Measurements from ENCODE around the gene MAP4.
A peak's percentile ranks its signal among the peaks of the same experiment; 100 is the strongest.
"Not testable (repeated sequence)": the region's sequence is repeated elsewhere in the genome, so short reads cannot be mapped to it uniquely, and the experiment has no call there.

The MAP4 gene

GRCh38 chr3:48016301-48016973 lies at the start of gene MAP4:
TSS of gene MAP4 (minus strand) at chr3:48016416. CDS start at chr3:47998860, 17,556 bp downstream.
- Mint-ChIP-seq H3K4me3 (no peak within 1 kb of the TSS), H3K27ac (no peak within 1 kb of the TSS), H3K27me3 (no peaks in the 10 kb centered on the region), H3K9me3 (no peaks in the 10 kb centered on the region), H3K4me1 (peaks cover 35% of the 10 kb centered on the region), H3K36me3 (no peaks in the 10 kb centered on the region)
- CTCF ChIA-PET = no interaction called here
- no peak for DNase-seq

GRCh38 chr3:48065035-48065434 lies 48.8 kb upstream of the MAP4 start:
- H3K36me3 Mint-ChIP-seq = peaks cover 7% of the 10 kb centered on the region
- peak overlapping the region; percentile 49 for H3K27ac Mint-ChIP-seq
- no peaks in the 10 kb centered on the region for H3K9me3 Mint-ChIP-seq

GRCh38 chr3:48064292-48064829 lies 48.1 kb upstream of the MAP4 start:
- CTCF ChIA-PET = no interaction called here
- DNase-seq = no peak
- H3K27me3 Mint-ChIP-seq = no peaks in the 10 kb centered on the region
- no peaks in the 10 kb centered on the region for H3K9me3 Mint-ChIP-seq
- H3K4me1 Mint-ChIP-seq = peaks cover 15% of the 10 kb centered on the region
- H3K36me3 Mint-ChIP-seq = peaks cover 9% of the 10 kb centered on the region
- H3K4me3 Mint-ChIP-seq = no peak overlapping the region
- no peak overlapping the region for H3K27ac Mint-ChIP-seq

More at GRCh38 chr3:48065035-48065434, 48.8 kb upstream of the MAP4 start:
- CTCF ChIA-PET = no interaction called here
- DNase-seq = no peak
- no peak overlapping the region for H3K4me3 Mint-ChIP-seq
- peaks cover 13% of the 10 kb centered on the region for H3K4me1 Mint-ChIP-seq
- H3K27me3 Mint-ChIP-seq = no peaks in the 10 kb centered on the region

GRCh38 chr3:48061586-48061985 lies 45.4 kb upstream of the MAP4 start:
- H3K27ac Mint-ChIP-seq, H3K4me3 Mint-ChIP-seq, CTCF ChIA-PET, H3K9me3 Mint-ChIP-seq, H3K27me3 Mint-ChIP-seq, DNase-seq: not testable (repeated sequence)
- H3K4me1 Mint-ChIP-seq = peaks cover 21% of the 10 kb centered on the region
- peaks cover 11% of the 10 kb centered on the region for H3K36me3 Mint-ChIP-seq

- H3K27me3 Mint-ChIP-seq = no peaks in the 10 kb centered on the region
- DNase-seq = no peak
- H3K4me1 Mint-ChIP-seq = peaks cover 9% of the 10 kb centered on the region
- CTCF ChIA-PET = no interaction called here
- no peaks in the 10 kb centered on the region for H3K9me3 Mint-ChIP-seq
- H3K4me3 Mint-ChIP-seq = no peak overlapping the region
- peaks cover 13% of the 10 kb centered on the region for H3K36me3 Mint-ChIP-seq
- H3K27ac Mint-ChIP-seq = no peak overlapping the region
Observed at GRCh38 chr3:48058091-48058490, 41.9 kb upstream of the MAP4 start.

- H3K9me3 Mint-ChIP-seq = no peaks in the 10 kb centered on the region
- H3K27me3 Mint-ChIP-seq = no peaks in the 10 kb centered on the region
- H3K4me1 Mint-ChIP-seq = peaks cover 9% of the 10 kb centered on the region
- no peak overlapping the region for H3K4me3 Mint-ChIP-seq
- H3K36me3 Mint-ChIP-seq = peaks cover 13% of the 10 kb centered on the region
- H3K27ac Mint-ChIP-seq = no peak overlapping the region
- DNase-seq = no peak
- CTCF ChIA-PET = no interaction called here
Observed at GRCh38 chr3:48057521-48057920, 41.3 kb upstream of the MAP4 start.

- CTCF ChIA-PET = interaction anchor here (1.8 kb wide), 1 partner anchor 103 kb away, joined by 4 read pairs; no protein-coding TSS in a partner anchor
- H3K27me3 Mint-ChIP-seq = no peaks in the 10 kb centered on the region
- H3K36me3 Mint-ChIP-seq = peaks cover 23% of the 10 kb centered on the region
- H3K4me3 Mint-ChIP-seq = no peak overlapping the region
- peaks cover 7% of the 10 kb centered on the region for H3K4me1 Mint-ChIP-seq
- no peaks in the 10 kb centered on the region for H3K9me3 Mint-ChIP-seq
- no peak for DNase-seq
- no peak overlapping the region for H3K27ac Mint-ChIP-seq
Observed at GRCh38 chr3:48047841-48048464, 31.7 kb upstream of the MAP4 start.

GRCh38 chr3:48042071-48042760 lies 26.0 kb upstream of the MAP4 start:
- Mint-ChIP-seq H3K36me3 (peaks cover 7% of the 10 kb centered on the region), H3K27ac (peak overlapping the region; percentile 37), H3K4me1 (peaks cover 11% of the 10 kb centered on the region), H3K4me3 (no peak overlapping the region), H3K9me3 (no peaks in the 10 kb centered on the region), H3K27me3 (no peaks in the 10 kb centered on the region)
- no peak for DNase-seq
- CTCF ChIA-PET = no interaction called here

GRCh38 chr3:48039487-48040190 lies 23.4 kb upstream of the MAP4 start:
- H3K9me3 Mint-ChIP-seq = no peaks in the 10 kb centered on the region
- peaks cover 11% of the 10 kb centered on the region for H3K4me1 Mint-ChIP-seq
- no peak overlapping the region for H3K4me3 Mint-ChIP-seq
- H3K36me3 Mint-ChIP-seq = no peaks in the 10 kb centered on the region
- H3K27ac Mint-ChIP-seq = no peak overlapping the region
- H3K27me3 Mint-ChIP-seq = no peaks in the 10 kb centered on the region
- DNase-seq = no peak
- CTCF ChIA-PET = no interaction called here

GRCh38 chr3:48038971-48039481 lies 22.8 kb upstream of the MAP4 start:
- CTCF ChIA-PET = no interaction called here
- H3K4me1 Mint-ChIP-seq = peaks cover 16% of the 10 kb centered on the region

GRCh38 chr3:48034000-48034516 lies 17.8 kb upstream of the MAP4 start:
- Mint-ChIP-seq H3K9me3 (no peaks in the 10 kb centered on the region), H3K36me3 (no peaks in the 10 kb centered on the region), H3K4me1 (peaks cover 13% of the 10 kb centered on the region), H3K27me3 (no peaks in the 10 kb centered on the region), H3K4me3 (no peak overlapping the region), H3K27ac (peak overlapping the region; percentile 46)
- CTCF ChIA-PET = no interaction called here
- DNase-seq = no peak

More at GRCh38 chr3:48038971-48039481, 22.8 kb upstream of the MAP4 start:
- DNase-seq = no peak
- no peak overlapping the region for H3K4me3 Mint-ChIP-seq
- no peaks in the 10 kb centered on the region for H3K27me3 Mint-ChIP-seq
- H3K27ac Mint-ChIP-seq = no peak overlapping the region
- H3K36me3 Mint-ChIP-seq = no peaks in the 10 kb centered on the region
- H3K9me3 Mint-ChIP-seq = no peaks in the 10 kb centered on the region

- no peaks in the 10 kb centered on the region for H3K36me3 Mint-ChIP-seq
- peaks cover 13% of the 10 kb centered on the region for H3K4me1 Mint-ChIP-seq
- no peaks in the 10 kb centered on the region for H3K27me3 Mint-ChIP-seq
- H3K9me3 Mint-ChIP-seq = no peaks in the 10 kb centered on the region
- H3K4me3 Mint-ChIP-seq = no peak overlapping the region
- DNase-seq = no peak
- no peak overlapping the region for H3K27ac Mint-ChIP-seq
- CTCF ChIA-PET = no interaction called here
Observed at GRCh38 chr3:48030188-48030587, 14.0 kb upstream of the MAP4 start.

GRCh38 chr3:48026951-48027908 lies 11.0 kb upstream of the MAP4 start:
- Mint-ChIP-seq H3K36me3 (no peaks in the 10 kb centered on the region), H3K27ac (no peak overlapping the region), H3K4me3 (no peak overlapping the region), H3K9me3 (no peaks in the 10 kb centered on the region), H3K27me3 (no peaks in the 10 kb centered on the region), H3K4me1 (peaks cover 2% of the 10 kb centered on the region)
- DNase-seq = no peak
- CTCF ChIA-PET = no interaction called here

All from activated naive CD4-positive, alpha-beta T cell treated with anti-CD3 and anti-CD28 coated beads, Interleukin-2, amount 10 ng/mL, durations not matched to agents 7 days and 5 days (primary cell).